ENCODE measurements around the gene TMEM31. TPM values are rescaled to one million over a fixed set of nuclear protein-coding genes. Genes with fewer than 3 reads are reported as not detected.
A peak's percentile ranks its signal among the peaks of the same experiment; 100 is the strongest.

Gene TMEM31
- total and polyA plus RNA-seq, 9 donors, result 0.35 to 1.1 (median 0.68) TPM; not detected in 1

DNA sequence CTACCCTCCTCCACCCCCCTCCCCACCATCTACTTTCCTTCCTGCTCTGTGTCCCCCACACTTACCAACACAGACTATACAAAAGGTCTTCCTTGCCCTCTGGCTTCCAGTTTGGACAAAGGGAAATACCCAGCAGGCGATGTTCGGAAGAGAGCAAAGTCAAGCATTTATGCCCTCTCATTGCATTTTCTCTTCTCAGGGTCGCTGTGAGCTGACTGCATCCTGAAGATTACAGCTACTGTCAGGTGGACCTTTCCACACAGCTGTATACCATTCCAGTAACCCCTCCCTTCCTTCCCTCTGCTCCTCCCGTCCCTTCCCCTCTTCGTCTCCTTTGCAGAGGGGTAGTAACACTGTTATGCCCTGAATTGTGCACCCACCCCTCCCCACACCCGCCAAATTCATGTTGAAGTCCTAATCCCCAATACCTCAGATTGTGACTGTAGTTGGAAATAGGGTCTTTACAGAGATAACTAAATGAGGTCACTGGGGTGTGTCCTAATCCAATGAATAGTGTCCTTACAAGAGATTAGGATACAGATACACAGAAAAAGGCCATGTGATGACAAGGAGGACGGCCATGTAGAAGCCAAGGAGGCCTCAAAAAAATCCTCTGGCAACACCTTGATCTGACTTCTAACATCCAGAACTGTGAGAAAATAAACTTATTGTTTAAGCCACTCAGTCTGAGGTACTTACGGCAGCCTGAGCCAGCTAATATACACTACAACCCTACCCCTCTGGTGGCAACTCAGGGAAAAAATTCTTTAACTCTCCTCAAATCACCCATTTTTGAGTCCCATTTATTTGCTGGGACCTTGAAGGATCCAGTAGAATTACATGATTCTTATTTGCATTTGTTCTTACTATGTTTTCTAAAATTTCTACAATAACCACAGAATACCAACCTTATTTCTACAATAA lies 35.9 kb upstream of the TMEM31 start:
- intact Hi-C loops (cut with DNase I), result no loop called here
- Histone ChIP-seq H3K27me3 (no peaks in the 10 kb centered on the region), H3K27ac (no peak overlapping the region), H3K4me1 (ENCODE audit: insufficient read depth) (no peaks in the 10 kb centered on the region), H3K36me3 (no peaks in the 10 kb centered on the region), H3K4me3 (no peak overlapping the region), H3K9me3 (no peaks in the 10 kb centered on the region)
- TF ChIP-seq EP300 (IDR thresholded peaks at IDR 0.05), result no peak
- TF ChIP-seq POLR2A (IDR thresholded peaks at IDR 0.05), result no peak
- TF ChIP-seq, protein P1, sequence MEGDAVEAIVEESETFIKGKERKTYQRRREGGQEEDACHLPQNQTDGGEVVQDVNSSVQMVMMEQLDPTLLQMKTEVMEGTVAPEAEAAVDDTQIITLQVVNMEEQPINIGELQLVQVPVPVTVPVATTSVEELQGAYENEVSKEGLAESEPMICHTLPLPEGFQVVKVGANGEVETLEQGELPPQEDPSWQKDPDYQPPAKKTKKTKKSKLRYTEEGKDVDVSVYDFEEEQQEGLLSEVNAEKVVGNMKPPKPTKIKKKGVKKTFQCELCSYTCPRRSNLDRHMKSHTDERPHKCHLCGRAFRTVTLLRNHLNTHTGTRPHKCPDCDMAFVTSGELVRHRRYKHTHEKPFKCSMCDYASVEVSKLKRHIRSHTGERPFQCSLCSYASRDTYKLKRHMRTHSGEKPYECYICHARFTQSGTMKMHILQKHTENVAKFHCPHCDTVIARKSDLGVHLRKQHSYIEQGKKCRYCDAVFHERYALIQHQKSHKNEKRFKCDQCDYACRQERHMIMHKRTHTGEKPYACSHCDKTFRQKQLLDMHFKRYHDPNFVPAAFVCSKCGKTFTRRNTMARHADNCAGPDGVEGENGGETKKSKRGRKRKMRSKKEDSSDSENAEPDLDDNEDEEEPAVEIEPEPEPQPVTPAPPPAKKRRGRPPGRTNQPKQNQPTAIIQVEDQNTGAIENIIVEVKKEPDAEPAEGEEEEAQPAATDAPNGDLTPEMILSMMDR (IDR thresholded peaks at IDR 0.05), result no peak
- DNase-seq, result no peak
- WGBS, 3 donors, result 39 to 52% (median 44%) methylated on average over 8 of the region's 8 CpGs

DNA sequence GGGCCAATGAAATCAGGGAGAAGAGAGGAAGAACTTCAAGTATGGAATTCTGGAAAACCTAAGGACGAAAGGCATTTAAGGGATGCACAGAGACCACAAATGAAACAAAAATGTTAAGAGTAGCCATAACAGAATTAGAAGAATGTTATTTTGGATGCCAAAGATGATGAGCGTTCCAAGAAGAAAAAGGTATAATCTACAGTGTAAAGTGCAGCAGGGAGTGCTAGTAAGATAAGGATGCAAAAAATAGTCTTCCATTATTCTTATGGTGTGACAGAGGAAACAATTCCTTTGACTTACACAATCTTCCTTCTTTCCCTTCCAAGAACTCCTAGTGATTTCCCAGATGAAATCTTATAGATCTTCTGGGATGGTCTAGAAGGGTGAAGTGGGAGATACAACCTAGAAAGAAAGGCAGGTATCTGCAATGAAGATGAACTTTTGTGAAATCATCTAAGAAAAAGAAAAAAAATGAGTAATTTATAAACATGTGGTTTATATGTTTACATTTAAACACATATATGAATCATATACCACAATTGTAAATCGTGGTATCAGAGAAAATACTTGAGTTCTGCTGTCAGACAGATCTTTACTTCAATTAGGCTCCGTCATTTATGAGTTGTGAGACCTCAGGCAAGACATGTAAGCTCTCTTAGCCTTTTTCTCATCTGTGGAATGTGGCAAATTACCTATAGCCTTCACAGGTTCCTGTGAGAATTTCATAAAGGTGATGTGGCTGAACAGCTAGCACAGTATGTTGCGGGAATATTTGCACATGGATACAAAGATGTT lies 32.3 kb upstream of the TMEM31 start:
- DNase-seq, result no peak
- no peaks in the 10 kb centered on the region for H3K36me3 ChIP-seq
- no peak for TF ChIP-seq EP300 (IDR thresholded peaks at IDR 0.05)
- TF ChIP-seq, protein P1 (IDR thresholded peaks at IDR 0.05), result no peak
- TF ChIP-seq POLR2A (IDR thresholded peaks at IDR 0.05), result no peak
- H3K9me3 ChIP-seq, result no peaks in the 10 kb centered on the region
- intact Hi-C loops (cut with DNase I), result no loop called here
- H3K4me1 ChIP-seq (ENCODE audit: insufficient read depth), result no peaks in the 10 kb centered on the region
- no peak overlapping the region for H3K27ac ChIP-seq
- no peaks in the 10 kb centered on the region for H3K27me3 ChIP-seq
- 43 to 57% (median 48%) methylated on average over 5 of the region's 5 CpGs for WGBS, 3 donors
- H3K4me3 ChIP-seq, result no peak overlapping the region

DNA sequence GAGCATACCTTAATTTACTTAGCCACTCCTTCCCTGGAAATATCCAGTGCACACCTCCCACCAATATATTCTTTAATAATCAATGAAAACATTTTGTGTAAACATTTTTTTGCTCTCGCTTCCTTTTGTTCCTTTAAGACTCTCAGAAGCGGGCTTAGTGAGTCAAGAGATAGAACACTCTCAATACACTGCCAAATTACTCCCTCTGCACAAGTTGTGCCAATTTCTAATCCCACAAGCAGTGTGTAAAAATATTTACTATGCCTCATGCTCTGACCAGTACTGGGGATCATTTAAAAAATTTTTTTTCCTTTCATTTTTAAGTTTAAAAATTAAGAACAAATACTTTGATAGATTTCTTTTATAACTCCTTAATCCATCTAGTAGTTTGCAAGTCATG lies 29.3 kb upstream of the TMEM31 start:
- intact Hi-C loops (cut with DNase I), result loop anchor here in 3 of 4 donors (10.0 kb wide), 3 partner anchors 47 to 147 kb away; partner anchors contain the start of gene TCEAL1 (in 1 of the 3)
- no peak overlapping the region for H3K27ac ChIP-seq

DNA sequence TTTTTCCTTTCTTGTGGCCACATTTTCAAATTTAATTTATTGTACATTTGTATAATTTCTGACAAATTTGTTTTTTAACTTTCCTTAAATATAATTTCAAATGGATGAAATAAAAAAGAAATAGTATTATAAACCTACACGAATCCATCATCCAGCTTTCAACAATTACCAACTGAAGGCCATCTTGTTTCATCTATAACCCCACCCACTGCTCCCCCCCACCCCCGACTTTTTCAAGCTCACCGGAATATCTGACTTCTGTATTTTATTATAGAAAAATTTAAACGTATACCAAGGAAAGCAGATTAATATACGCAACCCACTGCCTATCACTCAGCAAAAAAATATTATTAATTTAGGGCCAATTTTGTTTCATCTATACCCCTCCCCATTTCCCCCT lies 25.3 kb upstream of the TMEM31 start:
- Histone ChIP-seq H3K9me3 (no peaks in the 10 kb centered on the region), H3K4me1 (ENCODE audit: insufficient read depth) (no peaks in the 10 kb centered on the region), H3K4me3 (peak overlapping the region; percentile 56), H3K27me3 (no peaks in the 10 kb centered on the region), H3K27ac (no peak overlapping the region), H3K36me3 (no peaks in the 10 kb centered on the region)
- intact Hi-C loops (cut with DNase I), result loop anchor here (5.0 to 10.0 kb wide), 4 partner anchors 51 to 153 kb away; partner anchors contain the start of gene TCEAL1 (in 1 of the 4)
- no peak for DNase-seq
- 33 to 39% (median 34%) methylated on average over 5 of the region's 5 CpGs for WGBS, 3 donors
- TF ChIP-seq EP300 (IDR thresholded peaks at IDR 0.05), result no peak
- no peak for TF ChIP-seq POLR2A (IDR thresholded peaks at IDR 0.05)
- TF ChIP-seq, protein P1 (IDR thresholded peaks at IDR 0.05), result no peak

More for the DNA sequence above, 29.3 kb upstream of the TMEM31 start:
- no peak for DNase-seq
- TF ChIP-seq, protein P1 (IDR thresholded peaks at IDR 0.05), result no peak
- TF ChIP-seq POLR2A (IDR thresholded peaks at IDR 0.05), result no peak
- TF ChIP-seq EP300 (IDR thresholded peaks at IDR 0.05), result no peak
- Histone ChIP-seq H3K36me3 (no peaks in the 10 kb centered on the region), H3K9me3 (no peaks in the 10 kb centered on the region), H3K4me3 (no peak overlapping the region), H3K27me3 (no peaks in the 10 kb centered on the region), H3K4me1 (ENCODE audit: insufficient read depth) (no peaks in the 10 kb centered on the region)
- WGBS, 3 donors, result 29 to 37% (median 36%) methylated on average over 2 of the region's 2 CpGs

Data from ovary (tissue), 9 donors.